Cardiac fibroblast (primary cell): Measurements from ENCODE around the gene SMARCD3.

Source experiments
- DNase-seq, 2 donors: peaks; one replicate each; pipeline versions ENCODE4 v3.0.0 to v3.0.0-alpha.2; 2010; ENCODE audit warnings: low read depth in 2 of 2
- H3K4me3 ChIP-seq, 2 donors: replicated peaks in 1 of 2; 1 replicate in 1 of 2; 2 replicates in 1 of 2; pipeline ENCODE4 v1.5.1; 2011; ENCODE audit warnings: low read depth in 2 of 2, low read length in 2 of 2, mild to moderate bottlenecking in 2 of 2, moderate library complexity in 1 of 2
- TF ChIP-seq, protein P1 (sequence below): IDR thresholded peaks from one replicate; pipeline ENCODE4 v1.5.1; 2011; ENCODE audit warnings: low read depth, mild to moderate bottlenecking, low read length, inconsistent platforms

The SMARCD3 gene

DNA sequence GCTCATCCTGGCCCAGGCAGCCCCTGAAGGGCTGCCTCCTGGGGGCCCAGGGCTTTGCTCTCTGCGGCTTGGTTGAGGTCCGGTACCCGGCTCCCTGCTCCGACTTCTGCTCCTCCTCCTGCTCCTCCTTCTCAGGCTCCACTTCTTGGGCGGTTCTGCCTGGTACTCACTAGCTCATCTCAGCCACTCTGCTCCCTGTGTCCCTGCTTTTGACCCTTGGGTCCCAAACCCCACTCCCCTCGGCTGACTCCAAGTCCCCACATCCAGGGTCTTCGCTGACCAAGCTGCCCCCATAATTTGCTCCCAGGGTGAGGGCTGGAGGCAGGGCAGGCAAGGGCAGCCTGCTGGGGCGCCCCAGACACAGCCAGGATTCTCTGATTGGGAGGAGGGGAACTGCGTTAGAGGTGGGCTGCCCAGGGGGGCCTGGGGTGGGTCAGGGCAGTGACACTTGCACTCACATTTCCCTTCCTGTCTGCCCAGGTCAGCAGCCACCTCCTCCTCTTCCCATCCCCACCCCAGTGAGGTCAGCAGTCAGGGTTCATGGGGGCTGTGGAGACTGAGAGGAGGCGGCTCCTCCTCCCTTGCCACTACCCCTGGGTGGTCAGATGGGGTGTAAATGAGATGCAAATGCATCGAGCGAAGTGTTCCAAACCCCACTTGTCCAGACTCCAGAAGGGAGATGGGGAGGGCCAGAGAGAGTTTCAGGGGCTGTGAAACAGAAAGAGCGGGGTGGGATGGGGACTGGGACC, 2.2 kb downstream of the SMARCD3 start:
- TF ChIP-seq, protein P1, sequence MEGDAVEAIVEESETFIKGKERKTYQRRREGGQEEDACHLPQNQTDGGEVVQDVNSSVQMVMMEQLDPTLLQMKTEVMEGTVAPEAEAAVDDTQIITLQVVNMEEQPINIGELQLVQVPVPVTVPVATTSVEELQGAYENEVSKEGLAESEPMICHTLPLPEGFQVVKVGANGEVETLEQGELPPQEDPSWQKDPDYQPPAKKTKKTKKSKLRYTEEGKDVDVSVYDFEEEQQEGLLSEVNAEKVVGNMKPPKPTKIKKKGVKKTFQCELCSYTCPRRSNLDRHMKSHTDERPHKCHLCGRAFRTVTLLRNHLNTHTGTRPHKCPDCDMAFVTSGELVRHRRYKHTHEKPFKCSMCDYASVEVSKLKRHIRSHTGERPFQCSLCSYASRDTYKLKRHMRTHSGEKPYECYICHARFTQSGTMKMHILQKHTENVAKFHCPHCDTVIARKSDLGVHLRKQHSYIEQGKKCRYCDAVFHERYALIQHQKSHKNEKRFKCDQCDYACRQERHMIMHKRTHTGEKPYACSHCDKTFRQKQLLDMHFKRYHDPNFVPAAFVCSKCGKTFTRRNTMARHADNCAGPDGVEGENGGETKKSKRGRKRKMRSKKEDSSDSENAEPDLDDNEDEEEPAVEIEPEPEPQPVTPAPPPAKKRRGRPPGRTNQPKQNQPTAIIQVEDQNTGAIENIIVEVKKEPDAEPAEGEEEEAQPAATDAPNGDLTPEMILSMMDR: no peak
- H3K4me3 ChIP-seq: no peak overlapping the region
- no peak for DNase-seq

DNA sequence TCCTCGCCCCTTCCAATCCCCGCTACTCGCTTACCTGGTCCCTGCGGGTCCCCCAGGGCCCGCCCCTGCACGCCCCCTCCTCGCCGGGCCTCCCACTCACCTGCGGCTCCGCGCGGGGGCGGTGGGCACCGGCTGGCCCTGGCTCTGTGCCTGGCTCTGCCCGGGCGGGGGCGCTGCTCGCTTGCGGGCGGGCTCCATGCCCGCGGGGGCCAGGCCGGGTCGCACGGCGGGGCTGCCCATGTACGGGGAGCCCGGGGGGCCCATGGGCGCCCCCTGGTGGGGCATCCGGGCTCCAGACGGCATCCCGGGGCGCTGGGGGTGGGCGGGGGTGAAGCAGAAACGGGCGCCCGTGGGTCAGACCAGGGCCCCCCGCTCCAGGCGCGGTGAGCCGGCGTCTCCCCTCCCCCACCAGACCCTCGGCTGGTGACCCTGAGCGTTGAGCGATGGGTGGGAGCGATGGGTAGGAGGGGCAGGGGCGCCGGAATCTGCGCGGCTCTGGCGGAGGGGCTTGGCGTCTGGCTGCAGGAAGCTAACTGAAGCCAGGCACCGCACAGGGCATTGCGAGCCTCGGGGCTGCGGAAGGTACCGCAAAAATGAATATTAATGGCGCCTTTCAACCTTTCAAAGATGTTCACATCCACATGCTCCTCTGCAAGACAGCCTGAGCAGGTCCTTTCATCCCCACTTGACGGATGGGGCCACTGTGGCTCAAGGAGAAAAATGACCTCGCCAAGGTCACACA, 3.0 kb downstream of the SMARCD3 start:
- TF ChIP-seq, protein P1: no peak
- peak overlapping the region in 1 of 2 donors; percentile 23 for H3K4me3 ChIP-seq
- peak in 1 of 2 donors; percentile 33 for DNase-seq

DNA sequence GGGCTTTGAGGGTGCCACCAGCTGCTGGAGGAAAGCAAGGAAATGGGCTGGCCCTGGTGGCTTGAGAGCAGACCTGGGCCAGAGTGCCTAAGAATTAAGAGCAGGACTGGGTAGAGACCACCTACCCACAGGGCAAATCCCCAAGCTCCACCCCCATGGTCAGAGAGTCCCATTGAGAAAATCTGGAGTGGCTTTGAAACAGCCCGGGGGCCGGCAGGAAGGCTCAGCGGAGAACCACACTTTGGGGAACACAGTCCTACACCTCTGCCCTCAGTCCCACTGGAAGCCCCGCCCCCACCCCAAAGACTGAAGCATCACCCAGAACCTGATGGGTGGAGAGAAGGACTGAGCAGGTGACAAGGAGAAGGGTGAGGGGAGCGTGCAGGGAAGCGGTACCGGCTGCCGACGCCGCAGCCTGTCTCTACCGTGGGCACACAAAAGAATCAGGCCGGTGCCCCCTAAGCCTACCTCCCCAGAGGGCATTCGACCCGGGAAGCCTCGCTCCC, 3.6 kb downstream of the SMARCD3 start:
- TF ChIP-seq, protein P1: no peak
- H3K4me3 ChIP-seq: peak overlapping the region in 1 of 2 donors; percentile 21
- DNase-seq: no peak

DNA sequence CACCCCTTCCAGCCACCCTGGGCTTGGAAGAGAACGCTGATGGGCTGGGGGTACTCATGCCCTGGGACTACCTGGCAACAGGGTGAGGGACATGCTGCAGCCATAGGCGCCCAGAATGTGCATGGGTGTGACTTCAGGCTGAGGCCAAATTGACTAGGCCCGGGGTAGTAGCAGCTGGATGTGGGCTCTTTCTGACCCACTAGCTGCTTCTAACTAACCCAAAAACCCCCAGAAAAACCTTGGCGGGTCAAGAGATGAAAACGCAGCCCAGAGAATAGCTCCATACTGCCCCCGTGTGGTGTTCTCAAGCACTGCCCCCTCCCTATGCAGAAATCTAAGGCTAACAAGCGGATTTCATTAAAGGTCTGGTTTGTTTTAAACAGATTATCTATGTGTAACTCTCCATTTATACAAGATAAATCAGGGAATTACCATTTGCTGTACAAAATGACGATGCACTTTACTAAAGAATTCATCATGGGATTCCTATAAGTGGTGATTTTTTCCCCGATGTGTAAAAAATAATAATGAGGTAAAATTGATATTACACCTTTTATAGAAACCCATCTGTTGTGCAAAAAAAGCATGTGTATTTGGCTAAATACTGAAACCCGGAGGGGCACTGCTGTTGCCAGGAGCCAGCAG, 4.2 kb downstream of the SMARCD3 start:
- TF ChIP-seq, protein P1: peak; percentile 90
- H3K4me3 ChIP-seq: no peak overlapping the region
- DNase-seq: peak; percentile 58 to 68

DNA sequence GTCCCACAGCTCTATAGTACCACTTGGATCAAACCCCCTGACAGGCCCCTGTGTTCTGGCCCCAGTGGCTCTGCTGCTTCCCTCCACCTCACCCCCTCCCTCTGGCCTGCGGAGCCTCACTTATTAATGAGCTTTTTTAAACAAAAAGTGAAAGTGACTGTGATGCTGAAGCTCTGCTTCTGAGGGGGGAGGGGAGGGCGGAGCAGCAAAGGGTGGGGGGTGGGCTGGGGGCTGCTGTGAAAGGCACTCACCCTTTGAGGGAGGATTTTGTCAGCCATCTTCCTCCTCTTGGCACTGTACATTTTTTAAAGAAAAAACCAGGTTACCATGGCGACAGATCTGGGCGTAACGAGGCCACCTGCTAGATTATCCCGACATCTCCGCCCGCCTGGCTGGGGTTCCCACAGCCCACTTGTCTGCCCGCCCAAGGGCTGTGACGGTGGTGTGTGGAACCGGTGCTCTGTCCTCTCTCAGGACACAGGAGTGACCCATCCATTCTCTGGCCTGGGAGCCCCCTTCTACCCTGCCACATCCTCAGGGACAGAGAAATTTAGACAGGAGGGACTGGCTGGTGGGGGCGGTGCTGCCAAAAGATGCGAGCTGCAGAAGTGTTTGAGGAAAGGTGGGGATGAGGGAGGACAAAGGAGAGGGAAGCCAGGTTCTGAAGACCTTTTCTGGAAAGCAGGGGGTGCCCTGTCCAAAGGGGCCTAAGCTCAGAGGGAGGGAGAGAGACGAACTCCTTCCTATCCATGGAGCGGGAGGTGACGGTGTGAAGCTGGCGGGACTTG, 4.9 kb downstream of the SMARCD3 start:
- no peak overlapping the region for H3K4me3 ChIP-seq
- TF ChIP-seq, protein P1: no peak
- DNase-seq: no peak

DNA sequence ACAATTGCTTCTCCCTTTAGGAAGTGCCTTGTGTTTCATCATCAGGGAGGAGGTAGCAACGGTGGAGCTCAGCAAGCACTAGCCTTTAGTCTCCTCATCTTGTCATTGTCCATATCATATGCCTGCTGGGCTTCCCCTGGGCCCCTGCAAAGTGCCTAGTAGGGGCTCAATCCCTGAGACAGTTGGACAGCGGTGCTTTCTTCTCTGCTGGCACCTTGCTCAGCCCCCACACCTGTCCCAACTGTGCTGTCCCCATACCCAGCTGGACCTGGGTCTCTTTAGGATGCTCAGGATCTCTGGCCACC, 5.5 kb downstream of the SMARCD3 start:
- TF ChIP-seq, protein P1: no peak
- DNase-seq: no peak
- H3K4me3 ChIP-seq: no peak overlapping the region
